ENCODE data around the gene TMEM263. TPM values are rescaled to one million over a fixed set of nuclear protein-coding genes. Genes with fewer than 3 reads are reported as not detected.

TMEM263 gene
- polyA plus RNA-seq, 1 of the 3 experiments (the other 2 are of a cell fraction): 16.9 TPM

DNA sequence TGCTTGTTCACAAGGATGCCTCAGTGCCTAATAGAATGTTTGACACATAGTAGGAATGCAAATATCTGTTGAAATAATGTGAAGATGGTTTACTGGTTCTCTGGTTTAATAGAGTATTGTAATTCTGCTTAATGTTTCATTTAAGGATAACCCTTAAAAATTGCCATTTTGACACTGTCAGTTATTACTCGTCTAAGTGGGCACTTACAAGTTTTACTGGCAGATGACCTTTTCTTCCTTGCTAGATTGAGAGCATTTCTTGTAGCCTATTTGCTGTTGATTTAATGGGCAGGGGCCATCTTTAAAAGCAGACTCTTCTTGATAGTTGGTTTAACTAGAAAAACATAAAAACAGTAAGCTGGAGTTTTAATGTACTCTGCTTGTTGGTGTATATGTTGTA is 1.9 kb downstream of the TMEM263 start:
- Histone ChIP-seq H3K27me3 (ENCODE audit: insufficient read depth) (no peaks in the 10 kb centered on the region), H3K4me2 (peak overlapping the region; percentile 90), H3K4me1 (ENCODE audit: control insufficient read depth in 1 of 2, insufficient read depth in 2 of 2, low read depth in 1 of 2, low read length in 1 of 2) (peaks cover 9 to 15% of the 10 kb centered on the region in 2 experiments; a peak in 3 of 4 replicates), H3F3A (replicated peaks; ENCODE audit: insufficient read depth) (peaks cover 6% of the 10 kb centered on the region), H2AFZ (ENCODE audit: low read depth) (no peak overlapping the region), H3K27ac (ENCODE audit: low read depth in 2 of 2, low read length in 1 of 2) (peak overlapping the region; percentile 14 to 92; a peak in 2 of 4 replicates), H3K79me2 (ENCODE audit: insufficient read depth) (peaks cover 81% of the 10 kb centered on the region), H3K9me2 (no peaks in the 10 kb centered on the region), H3K36me3 (replicated peaks in 1 of 2; ENCODE audit: control insufficient read depth in 1 of 2, insufficient read depth in 2 of 2, low read length in 1 of 2) (peaks cover 5 to 13% of the 10 kb centered on the region in 2 experiments), H3K4me3 (ENCODE audit: low read depth in 2 of 2, low read length in 1 of 2) (peak overlapping the region; percentile 66 to 97; a peak in 3 of 4 replicates), H3K9me3 (no peaks in the 10 kb centered on the region), H3K9ac (peak overlapping the region; percentile 99), H4K20me1 (ENCODE audit: insufficient read depth) (peaks cover 56% of the 10 kb centered on the region)
- TF ChIP-seq, protein P1, sequence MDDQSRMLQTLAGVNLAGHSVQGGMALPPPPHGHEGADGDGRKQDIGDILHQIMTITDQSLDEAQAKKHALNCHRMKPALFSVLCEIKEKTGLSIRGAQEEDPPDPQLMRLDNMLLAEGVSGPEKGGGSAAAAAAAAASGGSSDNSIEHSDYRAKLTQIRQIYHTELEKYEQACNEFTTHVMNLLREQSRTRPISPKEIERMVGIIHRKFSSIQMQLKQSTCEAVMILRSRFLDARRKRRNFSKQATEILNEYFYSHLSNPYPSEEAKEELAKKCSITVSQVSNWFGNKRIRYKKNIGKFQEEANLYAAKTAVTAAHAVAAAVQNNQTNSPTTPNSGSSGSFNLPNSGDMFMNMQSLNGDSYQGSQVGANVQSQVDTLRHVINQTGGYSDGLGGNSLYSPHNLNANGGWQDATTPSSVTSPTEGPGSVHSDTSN (IDR thresholded peaks at IDR 0.05): no peak
- no peak for TF ChIP-seq TEAD4 (IDR thresholded peaks at IDR 0.05; ENCODE audit: borderline replicate concordance, insufficient read depth)
- no peak for TF ChIP-seq TCF12 (IDR thresholded peaks at IDR 0.05)
- 44% methylated on average over 1 of the region's 1 CpG for WGBS (ENCODE audit: low lambda C conversion rate)
- DNase-seq: no peak
- ChIA-PET POLR2A (no interaction called here), CTCF (interaction anchor here (0.9 kb wide), 1 partner anchor 135 kb away, joined by 6 read pairs; no protein-coding TSS in a partner anchor)

DNA sequence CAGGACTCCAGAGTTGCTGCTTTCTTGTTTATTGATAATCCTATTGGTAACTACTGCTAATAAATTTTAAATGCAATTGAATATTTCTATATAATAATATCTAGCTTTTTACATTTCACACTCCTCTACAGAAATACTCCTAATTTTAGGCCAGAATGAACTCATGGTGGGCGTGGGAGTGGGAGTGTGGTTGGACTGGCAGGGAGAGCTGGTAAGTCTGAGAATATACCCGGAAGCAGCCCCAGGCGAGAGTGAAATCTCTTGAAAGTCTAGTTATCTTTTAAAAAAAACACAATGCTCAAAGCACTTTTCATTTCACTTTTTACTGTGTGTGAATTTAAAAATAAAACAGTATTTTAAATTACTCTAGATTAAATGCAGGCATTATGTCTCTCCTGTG is 4.7 kb downstream of the TMEM263 start:
- Histone ChIP-seq H3K9me2 (no peaks in the 10 kb centered on the region), H3K9me3 (no peaks in the 10 kb centered on the region), H3K4me2 (no peak overlapping the region), H3K36me3 (replicated peaks in 1 of 2; ENCODE audit: control insufficient read depth in 1 of 2, insufficient read depth in 2 of 2, low read length in 1 of 2) (peaks cover 28 to 34% of the 10 kb centered on the region in 2 experiments), H3K27ac (ENCODE audit: low read depth in 2 of 2, low read length in 1 of 2) (no peak overlapping the region), H3K27me3 (ENCODE audit: insufficient read depth) (no peaks in the 10 kb centered on the region), H3K4me1 (ENCODE audit: control insufficient read depth in 1 of 2, insufficient read depth in 2 of 2, low read depth in 1 of 2, low read length in 1 of 2) (peaks cover 5 to 6% of the 10 kb centered on the region in 2 experiments; a peak in 2 of 4 replicates), H4K20me1 (ENCODE audit: insufficient read depth) (peaks cover 83% of the 10 kb centered on the region), H2AFZ (ENCODE audit: low read depth) (no peak overlapping the region), H3K4me3 (ENCODE audit: low read depth in 2 of 2, low read length in 1 of 2) (no peak overlapping the region), H3K79me2 (ENCODE audit: insufficient read depth) (peaks cover 93% of the 10 kb centered on the region), H3F3A (replicated peaks; ENCODE audit: insufficient read depth) (no peaks in the 10 kb centered on the region), H3K9ac (no peak overlapping the region)
- TF ChIP-seq FOXM1 (IDR thresholded peaks at IDR 0.05; ENCODE audit: low read depth): no peak
- ChIA-PET CTCF (interaction anchor here (0.8 to 1.6 kb wide), 2 partner anchors 17 to 131 kb away, joined by 3 to 6 read pairs; no protein-coding TSS in a partner anchor), POLR2A (interaction anchor here (0.8 kb wide), 1 partner anchor 26 kb away, joined by 4 read pairs; the partner anchor contains the start of gene MTERF2)
- WGBS (ENCODE audit: low lambda C conversion rate): 94% methylated on average over 3 of the region's 3 CpGs
- no peak for DNase-seq

DNA sequence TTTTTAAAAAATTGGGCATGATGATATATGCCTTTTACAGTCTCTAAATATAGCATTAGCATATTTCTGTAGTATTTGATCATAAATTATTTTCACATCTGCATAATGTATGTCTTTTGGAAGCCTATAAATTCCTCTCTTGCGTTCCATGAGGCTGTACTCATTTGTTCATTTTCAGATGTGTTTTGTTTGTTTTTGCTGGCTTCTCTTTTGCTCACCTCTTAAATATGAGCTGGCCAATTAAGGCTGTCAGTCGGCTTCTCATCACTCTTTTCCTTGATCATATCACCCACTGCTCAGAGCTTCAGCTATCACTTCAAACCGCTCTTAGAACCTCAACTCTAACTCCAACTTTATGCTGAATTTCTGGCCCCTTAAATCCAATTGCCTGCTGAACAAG is 6.6 kb downstream of the TMEM263 start:
- DNase-seq: no peak
- Histone ChIP-seq H2AFZ (ENCODE audit: low read depth) (no peak overlapping the region), H4K20me1 (ENCODE audit: insufficient read depth) (peaks cover 91% of the 10 kb centered on the region), H3K36me3 (replicated peaks in 1 of 2; ENCODE audit: control insufficient read depth in 1 of 2, insufficient read depth in 2 of 2, low read length in 1 of 2) (peaks cover 32 to 46% of the 10 kb centered on the region in 2 experiments), H3K27ac (ENCODE audit: low read depth in 2 of 2, low read length in 1 of 2) (no peak overlapping the region), H3K79me2 (ENCODE audit: insufficient read depth) (peaks cover 98% of the 10 kb centered on the region), H3F3A (replicated peaks; ENCODE audit: insufficient read depth) (no peaks in the 10 kb centered on the region), H3K27me3 (ENCODE audit: insufficient read depth) (no peaks in the 10 kb centered on the region), H3K4me1 (ENCODE audit: control insufficient read depth in 1 of 2, insufficient read depth in 2 of 2, low read depth in 1 of 2, low read length in 1 of 2) (peaks cover 5 to 6% of the 10 kb centered on the region in 2 experiments; a peak in 2 of 4 replicates), H3K9ac (no peak overlapping the region), H3K9me3 (no peaks in the 10 kb centered on the region), H3K9me2 (no peaks in the 10 kb centered on the region), H3K4me2 (no peak overlapping the region), H3K4me3 (ENCODE audit: low read depth in 2 of 2, low read length in 1 of 2) (no peak overlapping the region)
- POLR2A ChIA-PET: no interaction called here
- no peak for TF ChIP-seq NRF1 (IDR thresholded peaks at IDR 0.05; ENCODE audit: low read depth, low read length)
- TF ChIP-seq, protein P2, sequence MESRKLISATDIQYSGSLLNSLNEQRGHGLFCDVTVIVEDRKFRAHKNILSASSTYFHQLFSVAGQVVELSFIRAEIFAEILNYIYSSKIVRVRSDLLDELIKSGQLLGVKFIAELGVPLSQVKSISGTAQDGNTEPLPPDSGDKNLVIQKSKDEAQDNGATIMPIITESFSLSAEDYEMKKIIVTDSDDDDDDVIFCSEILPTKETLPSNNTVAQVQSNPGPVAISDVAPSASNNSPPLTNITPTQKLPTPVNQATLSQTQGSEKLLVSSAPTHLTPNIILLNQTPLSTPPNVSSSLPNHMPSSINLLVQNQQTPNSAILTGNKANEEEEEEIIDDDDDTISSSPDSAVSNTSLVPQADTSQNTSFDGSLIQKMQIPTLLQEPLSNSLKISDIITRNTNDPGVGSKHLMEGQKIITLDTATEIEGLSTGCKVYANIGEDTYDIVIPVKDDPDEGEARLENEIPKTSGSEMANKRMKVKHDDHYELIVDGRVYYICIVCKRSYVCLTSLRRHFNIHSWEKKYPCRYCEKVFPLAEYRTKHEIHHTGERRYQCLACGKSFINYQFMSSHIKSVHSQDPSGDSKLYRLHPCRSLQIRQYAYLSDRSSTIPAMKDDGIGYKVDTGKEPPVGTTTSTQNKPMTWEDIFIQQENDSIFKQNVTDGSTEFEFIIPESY (IDR thresholded peaks at IDR 0.05; ENCODE audit: borderline replicate concordance, low read depth): no peak
- CTCF ChIA-PET: no interaction called here
- 85% methylated on average over 3 of the region's 3 CpGs for WGBS (ENCODE audit: low lambda C conversion rate)
